Measurements from ENCODE around the gene LCE1B. TPM values are rescaled to one million over a fixed set of nuclear protein-coding genes. Genes with fewer than 3 reads are reported as not detected.

The LCE1B gene
- polyA plus RNA-seq, 1 experiment, result not detected

DNA sequence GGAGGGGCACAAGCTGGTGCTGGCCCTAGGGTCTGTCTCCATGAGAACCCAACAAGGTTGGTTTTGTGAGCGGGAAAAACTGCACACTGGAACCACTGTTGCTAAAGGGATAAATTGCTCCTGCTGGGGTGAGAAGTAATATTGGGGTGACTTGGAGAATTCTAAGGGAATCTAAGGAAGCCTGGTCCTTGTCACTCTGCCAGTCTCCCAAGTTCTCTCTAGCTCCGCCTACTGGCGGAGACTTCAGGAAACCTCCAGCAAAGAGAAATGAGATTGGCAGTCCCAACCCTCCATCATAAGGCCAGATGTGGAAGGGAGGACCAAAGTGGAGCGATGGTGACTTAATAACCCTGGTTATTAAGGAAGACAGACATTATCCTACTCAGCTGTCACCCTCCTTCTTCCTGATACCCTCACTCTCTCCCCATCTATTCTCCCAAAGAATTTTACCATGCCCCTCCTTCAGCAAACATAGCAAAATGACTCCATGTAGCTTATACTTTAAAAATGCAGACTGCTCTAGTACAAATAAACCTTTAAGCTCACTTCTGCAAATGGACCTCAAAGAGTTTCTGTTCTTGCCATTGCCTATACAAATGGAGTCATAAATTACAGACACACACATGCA is 34.1 kb upstream of the LCE1B start:
- H3K4me3 ChIP-seq (ENCODE audit: low read depth, low read length), result no peak overlapping the region
- H3K27me3 ChIP-seq (ENCODE audit: control insufficient read depth, insufficient read depth, low read length), result no peaks in the 10 kb centered on the region
- TF ChIP-seq, protein P1, sequence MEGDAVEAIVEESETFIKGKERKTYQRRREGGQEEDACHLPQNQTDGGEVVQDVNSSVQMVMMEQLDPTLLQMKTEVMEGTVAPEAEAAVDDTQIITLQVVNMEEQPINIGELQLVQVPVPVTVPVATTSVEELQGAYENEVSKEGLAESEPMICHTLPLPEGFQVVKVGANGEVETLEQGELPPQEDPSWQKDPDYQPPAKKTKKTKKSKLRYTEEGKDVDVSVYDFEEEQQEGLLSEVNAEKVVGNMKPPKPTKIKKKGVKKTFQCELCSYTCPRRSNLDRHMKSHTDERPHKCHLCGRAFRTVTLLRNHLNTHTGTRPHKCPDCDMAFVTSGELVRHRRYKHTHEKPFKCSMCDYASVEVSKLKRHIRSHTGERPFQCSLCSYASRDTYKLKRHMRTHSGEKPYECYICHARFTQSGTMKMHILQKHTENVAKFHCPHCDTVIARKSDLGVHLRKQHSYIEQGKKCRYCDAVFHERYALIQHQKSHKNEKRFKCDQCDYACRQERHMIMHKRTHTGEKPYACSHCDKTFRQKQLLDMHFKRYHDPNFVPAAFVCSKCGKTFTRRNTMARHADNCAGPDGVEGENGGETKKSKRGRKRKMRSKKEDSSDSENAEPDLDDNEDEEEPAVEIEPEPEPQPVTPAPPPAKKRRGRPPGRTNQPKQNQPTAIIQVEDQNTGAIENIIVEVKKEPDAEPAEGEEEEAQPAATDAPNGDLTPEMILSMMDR (IDR thresholded peaks at IDR 0.05; ENCODE audit: insufficient read depth, low read depth, low read length), result peak; percentile 37; the same call in 1 of the 2 replicates
- ChIA-PET POLR2A (no interaction called here), CTCF (interaction anchor here (1.0 to 1.6 kb wide), 2 partner anchors 25 to 126 kb away, joined by 3 read pairs; no protein-coding TSS in a partner anchor)
- DNase-seq (ENCODE audit: low read depth), result no peak
- H3K36me3 ChIP-seq (ENCODE audit: control insufficient read depth, insufficient read depth, low read length), result no peaks in the 10 kb centered on the region

DNA sequence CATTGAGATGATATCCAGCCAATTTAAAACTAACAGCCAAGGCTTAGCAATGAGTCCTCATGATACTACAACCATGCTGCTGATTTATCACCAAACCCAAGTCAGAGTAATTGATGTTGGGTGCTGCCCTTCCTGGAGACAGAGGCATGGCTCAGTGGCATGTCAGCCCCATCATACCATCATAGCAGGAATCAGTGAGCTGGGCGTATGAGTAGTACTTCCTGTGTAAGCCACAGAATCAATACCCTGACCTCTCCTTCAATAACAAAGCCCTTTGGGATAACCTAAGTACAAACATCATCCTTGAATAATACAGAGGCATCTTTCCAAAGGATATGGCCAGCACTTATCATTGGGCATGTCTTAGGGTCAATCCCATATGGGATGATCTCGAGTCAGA is 28.7 kb upstream of the LCE1B start:
- POLR2A ChIA-PET, result no interaction called here
- Histone ChIP-seq H3K36me3 (ENCODE audit: control insufficient read depth, insufficient read depth, low read length) (no peaks in the 10 kb centered on the region), H3K27me3 (ENCODE audit: control insufficient read depth, insufficient read depth, low read length) (no peaks in the 10 kb centered on the region), H3K4me3 (ENCODE audit: low read depth, low read length) (no peak overlapping the region)
- CTCF ChIA-PET, result no interaction called here
- TF ChIP-seq, protein P1 (IDR thresholded peaks at IDR 0.05; ENCODE audit: insufficient read depth, low read depth, low read length), result no peak
- DNase-seq (ENCODE audit: low read depth), result no peak

DNA sequence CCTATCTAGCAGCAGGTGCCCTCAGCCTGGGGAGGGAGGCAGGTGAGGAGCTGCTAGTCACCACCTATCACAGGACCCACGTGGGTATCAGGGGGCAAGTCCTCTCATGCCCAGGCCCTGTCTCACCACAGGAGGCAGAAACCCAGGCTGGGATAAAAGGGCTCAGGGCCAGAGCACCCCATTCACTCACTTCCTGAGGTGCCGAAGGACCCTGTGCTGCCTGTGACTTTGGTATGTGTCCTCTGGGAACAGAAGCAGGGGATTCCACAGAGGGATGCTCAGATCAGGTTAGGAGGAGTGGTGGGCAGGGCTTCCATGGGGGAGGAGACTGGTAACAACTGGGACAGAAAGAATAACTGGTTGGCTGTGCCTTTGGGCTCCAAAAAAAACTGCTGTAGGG is 25.7 kb upstream of the LCE1B start, which contains the start of gene LCE1E:
TSS of gene LCE1E (plus strand) at position 181 of the 400 bp plus-strand sequence. CDS start 1,043 bp downstream, outside the sequence.
- ChIA-PET POLR2A (no interaction called here), CTCF (no interaction called here)
- DNase-seq (ENCODE audit: low read depth), result no peak
- Histone ChIP-seq H3K36me3 (ENCODE audit: control insufficient read depth, insufficient read depth, low read length) (no peaks in the 10 kb centered on the region), H3K27me3 (ENCODE audit: control insufficient read depth, insufficient read depth, low read length) (no peaks in the 10 kb centered on the region), H3K4me3 (ENCODE audit: low read depth, low read length) (no peak within 1 kb of the TSS)
- TF ChIP-seq, protein P1 (IDR thresholded peaks at IDR 0.05; ENCODE audit: insufficient read depth, low read depth, low read length), result no peak

DNA sequence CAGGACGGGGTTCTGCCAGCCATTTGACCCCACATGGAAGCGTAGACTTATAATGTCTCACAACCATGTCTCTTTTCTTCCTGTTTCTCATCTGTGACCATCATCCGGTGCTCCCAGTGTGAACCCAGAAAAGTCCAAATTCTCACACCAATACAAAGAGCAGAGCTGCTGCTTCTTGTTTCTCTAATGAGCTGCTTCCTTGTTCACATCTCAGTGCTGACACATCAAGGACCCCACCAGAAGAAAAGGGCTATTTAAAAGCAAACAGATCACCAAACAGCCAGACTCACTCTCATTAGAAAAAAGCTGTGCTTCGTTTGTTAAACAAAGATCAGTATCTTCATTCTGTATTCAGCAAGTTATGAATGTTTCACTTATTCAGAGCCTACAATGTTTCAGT is 16.1 kb upstream of the LCE1B start:
- TF ChIP-seq, protein P1 (IDR thresholded peaks at IDR 0.05; ENCODE audit: insufficient read depth, low read depth, low read length), result no peak
- Histone ChIP-seq H3K27me3 (ENCODE audit: control insufficient read depth, insufficient read depth, low read length) (no peaks in the 10 kb centered on the region), H3K36me3 (ENCODE audit: control insufficient read depth, insufficient read depth, low read length) (no peaks in the 10 kb centered on the region), H3K4me3 (ENCODE audit: low read depth, low read length) (no peak overlapping the region)
- CTCF ChIA-PET, result interaction anchor here (0.8 kb wide), 1 partner anchor 17 kb away, joined by 3 read pairs; no protein-coding TSS in a partner anchor
- POLR2A ChIA-PET, result no interaction called here
- no peak for DNase-seq (ENCODE audit: low read depth)

DNA sequence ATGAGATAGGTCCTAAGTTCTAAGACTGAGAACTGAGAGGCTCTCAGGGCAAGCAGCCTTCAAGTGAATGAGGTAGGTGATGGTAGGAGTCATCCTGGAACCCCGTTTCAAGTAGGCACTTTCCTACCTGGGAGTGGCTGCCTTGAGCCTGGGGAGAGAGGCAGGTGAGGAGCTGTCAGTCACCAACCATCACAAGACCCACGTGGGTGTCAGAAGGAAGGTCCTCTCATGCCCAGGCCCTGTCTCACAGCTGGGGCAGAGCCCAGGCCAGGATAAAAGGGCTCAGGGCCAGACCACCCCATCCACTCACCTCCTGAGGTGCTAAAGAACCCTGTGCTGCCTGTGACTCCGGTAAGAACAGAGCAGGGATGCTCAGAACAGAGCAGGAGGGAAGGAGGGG is 15.3 kb upstream of the LCE1B start, which contains the start of gene LCE1D:
TSS of gene LCE1D (plus strand) at position 301 of the 400 bp plus-strand sequence. CDS start 1,074 bp downstream, outside the sequence.
- Histone ChIP-seq H3K36me3 (ENCODE audit: control insufficient read depth, insufficient read depth, low read length) (no peaks in the 10 kb centered on the region), H3K4me3 (ENCODE audit: low read depth, low read length) (no peak within 1 kb of the TSS), H3K27me3 (ENCODE audit: control insufficient read depth, insufficient read depth, low read length) (no peaks in the 10 kb centered on the region)
- no peak for DNase-seq (ENCODE audit: low read depth)
- ChIA-PET CTCF (interaction anchor here (0.6 to 0.8 kb wide), 2 partner anchors 18 to 143 kb away, joined by 3 read pairs; no protein-coding TSS in a partner anchor), POLR2A (no interaction called here)
- TF ChIP-seq, protein P1 (IDR thresholded peaks at IDR 0.05; ENCODE audit: insufficient read depth, low read depth, low read length), result no peak

All from BJ (cell line).